GM21619 (cell line): Measurements from ENCODE around the gene GALNT9.
"Not testable (repeated sequence)": the region's sequence is repeated elsewhere in the genome, so short reads cannot be mapped to it uniquely, and the experiment has no call there.

ENCODE experiments used
- ATAC-seq: cut with Tn5 transposase; IDR thresholded peaks from one replicate; pipeline ENCODE4 v1.9.1; 2021; ENCODE audit not compliant: unreplicated experiment

GALNT9 gene

GRCh38 chr12:132358241-132359225 is 29.1 kb upstream of the GALNT9 start:
- ATAC-seq = not testable (repeated sequence)

- ATAC-seq = no peak
These were observed 28.3 kb upstream of the GALNT9 start for GRCh38 chr12:132357623-132358186.

GRCh38 chr12:132356691-132357622 is 27.6 kb upstream of the GALNT9 start:
- ATAC-seq = no peak

DNA sequence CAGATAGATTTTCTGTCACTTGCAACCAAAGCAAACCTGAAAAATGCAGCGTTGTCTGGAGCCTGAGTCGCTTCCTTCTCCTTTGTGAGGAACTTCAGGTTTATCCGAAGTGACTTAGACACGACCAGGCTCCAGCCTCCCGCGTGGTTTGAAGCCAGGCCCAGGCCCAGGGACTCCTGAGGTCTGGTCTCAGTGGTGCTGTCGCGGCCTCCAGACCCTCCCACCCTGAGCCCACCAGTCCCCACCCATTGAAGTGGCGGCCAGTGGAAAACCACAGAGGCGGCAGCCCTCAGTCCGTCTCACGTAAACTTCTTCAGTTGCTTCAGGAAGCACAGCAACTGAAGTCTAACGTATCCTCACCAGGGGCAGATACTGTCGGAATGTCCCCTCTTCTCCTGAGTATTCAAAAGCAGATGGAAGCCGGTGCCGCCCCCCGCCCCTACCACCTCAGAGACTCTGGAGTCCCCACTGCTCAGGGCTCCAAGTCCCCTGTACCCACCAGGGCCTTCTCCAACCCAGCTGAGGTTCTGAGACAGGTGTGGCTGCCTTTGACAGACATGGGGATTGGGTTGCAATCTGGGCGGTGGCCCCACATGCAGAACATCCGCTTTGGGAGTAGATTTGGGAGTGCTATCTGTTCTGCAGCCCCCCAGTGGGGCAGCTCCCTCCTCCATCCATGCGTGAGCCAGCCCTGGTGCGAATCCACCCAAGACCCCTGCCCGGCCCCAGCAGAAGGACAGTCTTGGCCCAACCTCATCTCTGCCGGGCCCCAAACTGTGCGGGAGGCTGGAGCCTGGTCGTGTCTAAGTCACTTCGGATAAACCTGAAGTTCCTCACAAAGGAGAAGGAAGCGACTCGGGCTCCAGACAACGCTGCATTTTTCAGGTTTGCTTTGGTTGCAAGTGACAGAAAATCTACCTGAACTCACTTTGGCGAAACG is 26.6 kb upstream of the GALNT9 start:
- no peak for ATAC-seq

DNA sequence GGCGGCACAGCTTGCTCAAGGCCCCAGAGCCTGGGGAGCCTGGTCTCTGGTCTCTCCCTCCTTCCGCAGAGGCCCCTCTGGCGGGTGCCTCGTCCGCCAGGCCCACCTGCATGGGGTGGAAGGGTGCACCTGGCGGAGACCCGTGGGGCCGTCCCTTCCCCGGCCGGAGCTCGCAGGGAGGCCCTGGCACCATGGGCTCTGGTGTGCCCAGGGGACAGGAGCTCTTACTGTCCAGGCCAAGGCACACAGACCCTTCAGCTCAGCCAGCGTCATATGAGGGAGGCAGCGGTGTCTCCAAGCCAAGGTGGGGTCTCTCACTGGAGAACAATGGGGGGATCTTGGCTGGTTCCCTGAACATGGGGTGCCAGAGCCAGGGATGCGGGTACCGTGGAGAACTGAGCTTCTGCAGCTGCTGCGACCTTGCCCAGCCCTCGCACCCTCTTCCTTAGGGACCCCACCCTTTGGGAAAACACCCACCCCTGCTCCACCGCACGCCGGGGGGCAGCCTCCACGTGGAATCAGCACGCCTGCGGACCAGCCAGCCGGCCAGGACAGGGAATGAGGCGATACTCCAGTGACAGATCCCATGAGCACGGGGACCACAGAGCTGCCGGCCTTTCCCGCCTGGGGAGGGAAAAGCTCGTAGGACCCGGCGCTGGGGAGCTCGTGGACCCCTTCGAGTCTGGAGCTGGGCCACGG is 25.7 kb upstream of the GALNT9 start:
- ATAC-seq = no peak

DNA sequence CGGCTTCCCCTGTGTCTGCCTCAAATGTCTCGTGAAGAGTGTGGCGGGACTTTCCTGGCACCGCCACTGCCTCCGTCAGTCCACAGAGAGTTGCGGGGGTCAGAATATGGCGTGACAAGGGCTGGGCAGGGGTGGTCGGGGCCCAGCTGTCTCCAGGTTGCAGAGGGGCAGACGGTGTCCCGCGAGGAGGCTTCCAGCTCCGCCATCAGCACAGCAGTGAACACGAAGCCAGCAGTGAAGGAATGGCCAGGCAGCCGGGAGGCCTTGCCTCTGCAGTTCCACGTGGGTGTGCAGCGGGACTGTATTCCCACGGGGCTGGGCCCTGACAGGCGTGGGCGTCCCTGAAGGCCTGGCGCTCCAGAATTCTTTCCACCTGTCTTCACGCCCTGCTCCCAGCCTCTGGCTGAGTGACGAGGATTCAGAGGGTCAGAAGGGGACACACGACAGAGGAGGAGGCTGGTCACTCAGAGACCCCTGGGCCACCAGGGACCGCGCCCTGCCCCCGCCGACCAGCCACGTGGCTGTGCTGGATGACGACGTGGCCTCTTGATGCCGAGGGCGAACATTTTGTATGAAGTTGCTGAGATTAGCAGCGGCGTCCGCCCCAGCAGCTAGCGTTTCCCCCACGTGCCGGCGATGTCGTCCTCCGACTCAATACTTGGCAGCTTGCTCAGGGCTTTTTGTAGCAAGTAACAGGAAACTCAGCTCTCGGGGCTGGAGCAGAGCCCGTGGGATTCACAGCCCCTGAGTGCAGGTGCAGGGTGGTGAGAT is 25.0 kb upstream of the GALNT9 start:
- ATAC-seq = no peak

- ATAC-seq = no peak
These were observed 24.4 kb upstream of the GALNT9 start for GRCh38 chr12:132353811-132354210.

DNA sequence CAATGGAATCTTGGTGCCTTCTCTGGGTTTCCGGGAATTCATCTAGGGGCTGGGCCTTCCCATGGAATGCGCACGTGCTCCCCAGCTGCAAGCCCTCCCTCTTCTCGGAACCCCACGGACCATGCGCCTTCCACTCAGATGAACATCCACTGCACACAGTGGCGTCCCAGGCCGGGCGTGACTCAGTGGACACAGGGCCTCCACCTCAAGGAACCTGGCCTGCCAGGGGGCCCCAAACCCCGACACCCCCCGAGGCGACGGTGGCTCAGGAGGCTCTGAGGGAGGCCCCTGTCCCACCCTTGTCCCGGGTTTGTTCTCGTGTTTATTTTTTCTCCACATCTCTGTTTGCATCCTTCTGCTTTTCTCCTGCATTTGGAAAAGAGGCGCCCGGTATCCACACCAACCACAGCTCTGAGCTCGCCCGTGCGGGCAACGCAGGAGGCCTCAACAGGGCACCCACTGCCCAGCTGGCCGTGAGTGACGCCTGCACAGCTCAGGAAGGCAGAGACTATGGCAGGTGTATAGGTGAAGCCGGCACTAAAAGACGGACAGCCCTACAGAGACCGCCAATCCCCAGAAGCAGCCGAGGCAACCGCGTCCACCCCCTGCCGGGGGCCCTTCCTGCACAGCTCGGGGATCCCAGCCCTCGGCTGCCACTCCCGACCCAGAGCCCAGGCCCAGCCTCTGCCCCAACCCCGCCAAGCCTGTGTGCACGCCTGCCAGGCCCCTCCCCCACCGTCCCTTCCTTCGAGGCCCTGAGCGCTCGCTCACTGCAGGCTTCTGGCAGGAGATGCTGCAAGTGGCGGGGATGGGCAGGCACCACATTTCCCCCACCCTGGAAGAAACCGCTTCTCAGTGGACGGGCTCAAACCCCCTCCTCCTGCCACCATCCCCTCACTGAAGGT is 23.8 kb upstream of the GALNT9 start:
- ATAC-seq = no peak

- no peak for ATAC-seq
These were observed 22.5 kb upstream of the GALNT9 start for GRCh38 chr12:132351751-132352495.

- no peak for ATAC-seq
These were observed 20.2 kb upstream of the GALNT9 start for GRCh38 chr12:132349501-132350131.

DNA sequence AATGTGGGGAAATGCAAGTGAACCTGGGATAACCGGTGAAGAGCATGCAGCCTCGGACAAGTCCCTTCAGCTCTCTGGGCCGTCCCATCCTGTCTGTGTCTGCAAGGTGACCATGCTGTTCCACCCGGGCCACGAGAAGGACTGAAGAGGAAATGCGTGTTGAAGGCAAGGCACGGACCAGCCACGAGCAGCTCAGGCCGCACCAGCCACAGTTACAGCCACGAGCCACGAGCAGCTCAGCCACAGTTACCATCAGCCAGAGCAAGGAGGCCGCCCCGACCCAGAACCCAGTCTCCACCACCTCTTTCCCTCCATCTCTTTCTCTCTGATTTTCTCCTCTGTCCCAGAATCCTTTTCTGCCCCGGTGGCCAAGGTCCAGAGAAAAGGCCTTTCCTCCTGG is 18.8 kb upstream of the GALNT9 start:
- ATAC-seq = no peak

GRCh38 chr12:132347176-132347855 is 17.9 kb upstream of the GALNT9 start:
- no peak for ATAC-seq

GRCh38 chr12:132346471-132347175 is 17.2 kb upstream of the GALNT9 start:
- no peak for ATAC-seq

DNA sequence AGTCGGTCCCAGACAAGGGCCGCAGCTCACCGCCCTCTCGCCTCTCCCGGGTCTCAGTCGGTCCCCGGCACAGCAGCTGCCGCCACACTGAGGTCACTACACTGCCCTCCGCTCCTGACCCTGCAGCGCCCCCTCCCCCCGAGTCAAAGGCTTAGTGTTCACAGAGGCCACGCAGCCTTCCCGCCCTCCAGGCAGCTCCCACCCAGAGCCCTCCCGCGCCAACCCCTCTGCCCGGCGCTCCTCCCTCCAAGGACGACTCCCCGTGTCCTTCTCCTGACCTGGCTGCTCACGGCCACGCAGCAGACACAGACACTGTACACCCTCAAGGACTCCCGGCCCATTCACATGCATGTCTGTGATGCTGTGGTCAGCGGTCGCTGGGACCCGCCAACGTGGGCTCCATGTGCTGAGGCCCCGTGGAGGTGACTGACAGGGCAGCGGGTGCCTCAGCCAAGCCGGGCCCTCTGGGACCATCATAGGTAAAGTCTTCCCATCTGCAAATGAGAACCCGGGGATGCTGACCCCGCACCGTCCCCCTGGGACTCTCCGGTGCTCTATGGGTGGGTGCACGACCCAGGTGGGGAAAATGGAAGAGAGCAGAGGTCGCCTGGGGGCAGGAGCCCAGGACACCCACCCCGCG is 16.3 kb upstream of the GALNT9 start:
- ATAC-seq = no peak

GRCh38 chr12:132345126-132345525 is 15.7 kb upstream of the GALNT9 start:
- no peak for ATAC-seq
